ENCODE measurements around the gene IFT88. TPM values are rescaled to one million over a fixed set of nuclear protein-coding genes. Genes with fewer than 3 reads are reported as not detected.

IFT88 gene
- total and polyA plus RNA-seq, 4 donors = 7.1 to 18.7 (median 10.5) TPM

GRCh38 chr13:20728579-20729311, 161.8 kb downstream of the IFT88 start:
- H3K36me3 ChIP-seq (ENCODE audit: control insufficient read depth in 4 of 4, insufficient read depth in 3 of 4, low read depth in 1 of 4, low read length in 3 of 4) = no peaks in the 10 kb centered on the region
- no peak overlapping the region for H3K4me3 ChIP-seq (ENCODE audit: low read depth in 1 of 3, low read length in 3 of 3)
- H3K9me3 ChIP-seq (ENCODE audit: control insufficient read depth in 4 of 4, low read length in 3 of 4) = no peaks in the 10 kb centered on the region
- DNase-seq (ENCODE audit: low spot score) = no peak
- TF ChIP-seq FOXA1 (IDR thresholded peaks at IDR 0.05) (no peak), JUND (IDR thresholded peaks at IDR 0.05) (no peak), CTCF (IDR thresholded peaks at IDR 0.05; ENCODE audit: low read depth, low read length, missing input control) (no peak), HNF4G (IDR thresholded peaks at IDR 0.05) (no peak), FOXA2 (IDR thresholded peaks at IDR 0.05) (no peak), ATF3 (IDR thresholded peaks at IDR 0.05) (no peak), RAD21 (IDR thresholded peaks at IDR 0.05) (no peak), MAX (IDR thresholded peaks at IDR 0.05) (no peak), NR2F2 (IDR thresholded peaks at IDR 0.05) (no peak), TAF1 (conservative IDR thresholded peaks at IDR 0.05) (no peak), SP1 (IDR thresholded peaks at IDR 0.05) (no peak), ZBTB33 (IDR thresholded peaks at IDR 0.05) (no peak)
- H3K9ac ChIP-seq (ENCODE audit: low read depth in 1 of 2, low read length in 2 of 2) = no peak overlapping the region
- H3K4me1 ChIP-seq (ENCODE audit: control insufficient read depth in 4 of 4, insufficient read depth in 4 of 4, low read length in 3 of 4) = no peaks in the 10 kb centered on the region
- 91% methylated on average over 14 of the region's 14 CpGs for WGBS
- H3K27ac ChIP-seq (ENCODE audit: low read depth in 1 of 2, low read length in 2 of 2) = no peak overlapping the region
- H3K27me3 ChIP-seq (ENCODE audit: control insufficient read depth in 4 of 4, insufficient read depth in 4 of 4, low read length in 3 of 4) = no peaks in the 10 kb centered on the region

- no peak for DNase-seq (ENCODE audit: low spot score)
- H3K9me3 ChIP-seq (ENCODE audit: control insufficient read depth in 4 of 4, low read length in 3 of 4) = no peaks in the 10 kb centered on the region
- no peaks in the 10 kb centered on the region for H3K36me3 ChIP-seq (ENCODE audit: control insufficient read depth in 4 of 4, insufficient read depth in 3 of 4, low read depth in 1 of 4, low read length in 3 of 4)
- H3K4me1 ChIP-seq (ENCODE audit: control insufficient read depth in 4 of 4, insufficient read depth in 4 of 4, low read length in 3 of 4) = no peaks in the 10 kb centered on the region
- TF ChIP-seq ZBTB33 (IDR thresholded peaks at IDR 0.05) (no peak), RXRA (IDR thresholded peaks at IDR 0.05) (no peak), HNF4G (IDR thresholded peaks at IDR 0.05) (no peak)
- WGBS = 94% methylated on average over 33 of the region's 33 CpGs
- H3K27me3 ChIP-seq (ENCODE audit: control insufficient read depth in 4 of 4, insufficient read depth in 4 of 4, low read length in 3 of 4) = no peaks in the 10 kb centered on the region
- no peak overlapping the region for H3K27ac ChIP-seq (ENCODE audit: low read depth in 1 of 2, low read length in 2 of 2)
- H3K4me3 ChIP-seq (ENCODE audit: low read depth in 1 of 3, low read length in 3 of 3) = no peak overlapping the region
- H3K9ac ChIP-seq (ENCODE audit: low read depth in 1 of 2, low read length in 2 of 2) = no peak overlapping the region
Measured at GRCh38 chr13:20729633-20730585, 163.0 kb downstream of the IFT88 start.

Data from liver (tissue), 9 donors.